ENCODE data around the gene FAM13A. TPM values are rescaled to one million over a fixed set of nuclear protein-coding genes. Genes with fewer than 3 reads are reported as not detected.

Gene FAM13A
- total RNA-seq, 1 donor from 2014 or later, result 29.5 TPM

DNA sequence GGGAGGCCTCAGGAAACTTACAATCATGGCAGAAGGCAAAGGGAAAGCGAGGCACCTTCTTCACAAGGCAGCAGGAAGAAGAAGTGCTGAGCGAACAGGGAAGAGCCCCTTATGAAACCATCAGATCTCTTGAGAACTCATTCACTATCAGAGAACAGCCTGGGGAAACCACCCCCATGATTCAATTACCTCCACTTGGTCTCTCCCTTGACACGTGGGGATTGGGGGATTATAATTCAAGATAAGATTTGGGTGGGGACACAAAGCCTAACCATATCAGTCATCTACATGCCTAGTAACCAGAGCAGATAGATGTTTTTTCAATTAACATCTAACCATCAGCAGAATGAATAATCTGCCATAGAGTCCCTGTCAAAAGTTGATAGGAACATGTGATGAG, 30.4 kb downstream of the FAM13A start:
- Mint-ChIP-seq H3K27me3 (no peaks in the 10 kb centered on the region), H3K27ac (no peak overlapping the region)
- TF ChIP-seq, protein P1, sequence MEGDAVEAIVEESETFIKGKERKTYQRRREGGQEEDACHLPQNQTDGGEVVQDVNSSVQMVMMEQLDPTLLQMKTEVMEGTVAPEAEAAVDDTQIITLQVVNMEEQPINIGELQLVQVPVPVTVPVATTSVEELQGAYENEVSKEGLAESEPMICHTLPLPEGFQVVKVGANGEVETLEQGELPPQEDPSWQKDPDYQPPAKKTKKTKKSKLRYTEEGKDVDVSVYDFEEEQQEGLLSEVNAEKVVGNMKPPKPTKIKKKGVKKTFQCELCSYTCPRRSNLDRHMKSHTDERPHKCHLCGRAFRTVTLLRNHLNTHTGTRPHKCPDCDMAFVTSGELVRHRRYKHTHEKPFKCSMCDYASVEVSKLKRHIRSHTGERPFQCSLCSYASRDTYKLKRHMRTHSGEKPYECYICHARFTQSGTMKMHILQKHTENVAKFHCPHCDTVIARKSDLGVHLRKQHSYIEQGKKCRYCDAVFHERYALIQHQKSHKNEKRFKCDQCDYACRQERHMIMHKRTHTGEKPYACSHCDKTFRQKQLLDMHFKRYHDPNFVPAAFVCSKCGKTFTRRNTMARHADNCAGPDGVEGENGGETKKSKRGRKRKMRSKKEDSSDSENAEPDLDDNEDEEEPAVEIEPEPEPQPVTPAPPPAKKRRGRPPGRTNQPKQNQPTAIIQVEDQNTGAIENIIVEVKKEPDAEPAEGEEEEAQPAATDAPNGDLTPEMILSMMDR (IDR thresholded peaks at IDR 0.05; ENCODE audit: unreplicated experiment), result no peak

DNA sequence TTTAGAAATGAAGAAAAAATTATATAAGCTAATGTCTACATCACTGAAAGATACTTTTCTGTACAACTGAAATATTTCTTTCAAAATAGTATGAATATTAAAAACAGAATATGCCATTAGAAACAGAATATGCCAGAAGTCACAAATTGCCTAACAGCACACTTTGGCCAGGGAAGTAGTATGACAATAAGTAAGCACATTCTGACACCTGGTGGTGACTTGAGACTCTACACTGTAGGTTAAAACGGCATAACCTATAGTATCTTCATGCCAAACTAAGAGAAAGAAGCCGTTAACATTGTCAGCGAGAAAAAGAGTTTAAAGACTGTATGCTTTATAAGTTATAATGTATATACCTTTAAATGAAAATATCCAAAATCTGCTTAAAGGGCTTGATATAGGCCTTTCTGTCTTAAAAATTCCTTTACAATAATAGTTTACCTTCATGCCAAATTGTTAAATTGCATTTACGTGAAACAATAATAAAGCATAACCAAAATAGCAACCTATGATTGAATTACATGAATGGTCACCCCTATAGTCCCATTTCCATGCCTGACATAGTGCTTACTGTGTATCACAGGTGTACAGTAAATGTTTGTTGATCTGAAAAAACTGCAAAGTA, 32.8 kb downstream of the FAM13A start:
- H3K4me1 Mint-ChIP-seq (ENCODE audit: low read depth), result peaks cover 20% of the 10 kb centered on the region
- TF ChIP-seq, protein P1 (IDR thresholded peaks at IDR 0.05; ENCODE audit: unreplicated experiment), result peak; percentile 89
- DNase-seq (ENCODE audit: low spot score, unreplicated experiment), result peak; percentile 25
- H3K27me3 Mint-ChIP-seq, result no peaks in the 10 kb centered on the region
- no peaks in the 10 kb centered on the region for H3K9me3 Mint-ChIP-seq (ENCODE audit: low read depth)
- H3K36me3 Mint-ChIP-seq (ENCODE audit: insufficient read depth), result peaks cover 2% of the 10 kb centered on the region
- H3K4me3 Mint-ChIP-seq (ENCODE audit: low read depth), result no peak overlapping the region
- H3K27ac Mint-ChIP-seq, result no peak overlapping the region

More for the DNA sequence above, 30.4 kb downstream of the FAM13A start:
- Mint-ChIP-seq H3K9me3 (ENCODE audit: low read depth) (no peaks in the 10 kb centered on the region), H3K4me1 (ENCODE audit: low read depth) (peaks cover 13% of the 10 kb centered on the region), H3K4me3 (ENCODE audit: low read depth) (no peak overlapping the region), H3K36me3 (ENCODE audit: insufficient read depth) (peaks cover 1% of the 10 kb centered on the region)
- DNase-seq (ENCODE audit: low spot score, unreplicated experiment), result no peak

DNA sequence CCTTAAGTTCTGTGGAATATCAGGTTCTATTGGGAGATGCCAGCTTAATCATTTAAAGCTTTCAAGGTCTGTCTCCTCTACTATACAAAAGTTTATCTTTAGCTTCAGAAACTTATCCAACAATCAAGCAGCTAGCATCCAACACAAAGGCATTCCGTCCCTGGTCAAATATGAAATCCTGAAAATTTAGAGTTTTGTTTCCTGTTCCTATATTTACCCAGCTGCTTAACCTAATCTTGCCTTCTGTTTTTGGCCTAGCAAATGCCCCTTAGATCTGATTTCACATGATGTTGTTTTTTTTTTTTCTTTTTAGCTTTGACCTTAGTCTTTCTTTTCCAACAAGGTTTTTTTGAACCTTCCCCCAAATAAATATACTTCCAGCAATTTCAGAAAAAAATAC, 33.8 kb downstream of the FAM13A start:
- Mint-ChIP-seq H3K36me3 (ENCODE audit: insufficient read depth) (peaks cover 10% of the 10 kb centered on the region), H3K4me3 (ENCODE audit: low read depth) (no peak overlapping the region), H3K4me1 (ENCODE audit: low read depth) (peaks cover 20% of the 10 kb centered on the region), H3K9me3 (ENCODE audit: low read depth) (no peaks in the 10 kb centered on the region), H3K27ac (no peak overlapping the region), H3K27me3 (no peaks in the 10 kb centered on the region)
- DNase-seq (ENCODE audit: low spot score, unreplicated experiment), result no peak
- TF ChIP-seq, protein P1 (IDR thresholded peaks at IDR 0.05; ENCODE audit: unreplicated experiment), result no peak

DNA sequence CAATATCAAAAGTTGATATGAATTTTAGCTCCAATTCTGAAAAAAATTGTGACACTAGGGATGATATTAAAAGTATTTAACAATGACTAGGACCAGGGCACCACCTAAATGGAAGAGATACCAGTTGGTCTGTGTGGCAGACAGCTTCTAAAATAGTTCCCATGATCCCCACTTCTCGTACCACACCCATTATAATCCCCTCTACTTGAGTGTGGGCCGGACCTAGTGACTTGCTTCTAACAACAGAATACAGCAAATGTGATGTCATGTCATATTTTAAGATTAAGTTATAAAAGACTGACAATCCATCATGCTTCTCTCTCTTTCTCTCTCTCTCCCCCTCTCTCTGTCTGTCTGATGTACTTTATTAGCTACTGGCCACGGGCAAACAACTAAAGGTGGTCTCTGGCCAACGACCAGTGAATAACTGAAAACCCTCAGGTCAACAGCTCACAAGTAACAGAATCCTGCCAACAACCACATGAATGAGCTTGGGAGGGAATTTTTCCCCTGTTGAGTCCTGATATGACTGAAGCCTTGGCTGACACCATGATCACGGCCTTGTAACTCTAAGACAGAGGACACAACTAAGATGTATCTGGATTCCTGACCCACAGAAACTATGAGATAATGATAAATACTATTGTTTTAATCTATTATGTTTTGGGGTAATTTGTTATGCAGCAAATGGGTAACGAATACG, 34.4 kb downstream of the FAM13A start:
- Mint-ChIP-seq H3K4me3 (ENCODE audit: low read depth) (no peak overlapping the region), H3K9me3 (ENCODE audit: low read depth) (no peaks in the 10 kb centered on the region), H3K27me3 (no peaks in the 10 kb centered on the region), H3K36me3 (ENCODE audit: insufficient read depth) (peaks cover 10% of the 10 kb centered on the region), H3K4me1 (ENCODE audit: low read depth) (peaks cover 20% of the 10 kb centered on the region), H3K27ac (peak overlapping the region; percentile 67)
- TF ChIP-seq, protein P1 (IDR thresholded peaks at IDR 0.05; ENCODE audit: unreplicated experiment), result no peak
- DNase-seq (ENCODE audit: low spot score, unreplicated experiment), result no peak

DNA sequence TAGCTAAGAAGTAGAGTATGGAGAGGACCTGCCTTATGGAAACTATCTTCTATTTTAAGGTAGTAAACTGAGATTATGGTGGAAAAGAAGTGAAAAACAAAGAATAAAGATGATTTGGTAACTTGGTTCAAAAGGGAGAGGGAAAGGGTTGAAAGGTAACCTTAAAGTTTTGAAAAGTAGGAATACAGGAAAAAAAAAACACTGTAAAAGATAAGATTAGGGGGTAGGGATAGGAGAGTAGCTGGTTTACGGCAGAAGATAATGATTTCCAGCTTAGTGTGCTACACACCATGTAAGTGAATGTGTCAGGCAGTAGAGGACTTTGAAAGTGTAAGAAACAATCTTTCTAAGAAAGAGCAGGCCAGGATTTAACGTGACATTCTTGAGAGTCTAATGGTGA, 35.3 kb downstream of the FAM13A start:
- Mint-ChIP-seq H3K9me3 (ENCODE audit: low read depth) (no peaks in the 10 kb centered on the region), H3K27me3 (no peaks in the 10 kb centered on the region), H3K4me3 (ENCODE audit: low read depth) (no peak overlapping the region), H3K27ac (no peak overlapping the region), H3K36me3 (ENCODE audit: insufficient read depth) (peaks cover 12% of the 10 kb centered on the region), H3K4me1 (ENCODE audit: low read depth) (peaks cover 20% of the 10 kb centered on the region)
- DNase-seq (ENCODE audit: low spot score, unreplicated experiment), result no peak
- TF ChIP-seq, protein P1 (IDR thresholded peaks at IDR 0.05; ENCODE audit: unreplicated experiment), result no peak
